GM23338 (cell line): ENCODE data around the gene C1orf174. TPM values are rescaled to one million over a fixed set of nuclear protein-coding genes. Genes with fewer than 3 reads are reported as not detected.

Experiments
- ATAC-seq: fragments of 200-7000 bp; cut with Tn5 transposase; 3 replicates; pipeline ENCODE4 v1.9.1; 2020
- DNase-seq: peaks from one replicate; pipeline ENCODE4 v3.0.0-alpha.2; 2015; ENCODE audit warnings: low spot score
- H2AFZ ChIP-seq: fragments of 200-600 bp; sonication (generic); 2 replicates; pipeline ENCODE4 v1.8.0; 2016; ENCODE audit warnings: antibody characterized with exemption, mild to moderate bottlenecking, moderate library complexity
- H3F3A ChIP-seq: fragments of 200-600 bp; sonication (generic); replicated peaks from 2 replicates; pipeline ENCODE4 v1.8.0; 2017; ENCODE audit warnings: antibody characterized with exemption, mixed run types, low read depth
- H3K27ac ChIP-seq: fragments of 200-600 bp; sonication (generic); 2 replicates; pipeline ENCODE4 v1.6.1; 2016; ENCODE audit warnings: low read depth
- H3K27me3 ChIP-seq: fragments of 200-600 bp; sonication (generic); 2 replicates; pipeline ENCODE4 v1.8.0; 2016; ENCODE audit warnings: mild to moderate bottlenecking, mixed run types, moderate library complexity; ENCODE audit not compliant: insufficient read depth
- H3K36me3 ChIP-seq: fragments of 200-600 bp; sonication (generic); 2 replicates; pipeline ENCODE4 v1.8.0; 2016; ENCODE audit warnings: mild to moderate bottlenecking; ENCODE audit not compliant: insufficient read depth
- H3K4me1 ChIP-seq: fragments of 200-600 bp; sonication (generic); 2 replicates; pipeline ENCODE4 v1.8.0; 2016; ENCODE audit warnings: mild to moderate bottlenecking, moderate library complexity; ENCODE audit not compliant: insufficient read depth
- H3K4me2 ChIP-seq: fragments of 200-600 bp; sonication (generic); 2 replicates; pipeline ENCODE4 v1.7.1; 2017; ENCODE audit warnings: mixed run types
- H3K4me3 ChIP-seq: fragments of 200-600 bp; sonication (generic); 2 replicates; pipeline ENCODE4 v1.6.1; 2016; ENCODE audit warnings: mixed run types
- H3K79me2 ChIP-seq: fragments of 200-600 bp; sonication (generic); replicated peaks from 2 replicates; pipeline ENCODE4 v1.8.0; 2017; ENCODE audit warnings: mild to moderate bottlenecking; ENCODE audit not compliant: insufficient read depth
- H3K9me2 ChIP-seq: fragments of 200-600 bp; sonication (generic); 2 replicates; pipeline ENCODE4 v1.8.0; 2017; ENCODE audit not compliant: insufficient read depth
- H4K20me1 ChIP-seq: fragments of 200-600 bp; sonication (generic); replicated peaks from 2 replicates; pipeline ENCODE4 v1.8.0; 2017; ENCODE audit warnings: mild to moderate bottlenecking; ENCODE audit not compliant: insufficient read depth
- H3K27ac Mint-ChIP-seq: 2 replicates; pipeline ENCODE4 v1.8.0; 2020; ENCODE audit warnings: inconsistent platforms, mild to moderate bottlenecking, moderate library complexity, mixed read lengths
- H3K27me3 Mint-ChIP-seq: 3 replicates; pipeline ENCODE4 v1.8.0; 2022; ENCODE audit warnings: low read depth, mild to moderate bottlenecking, moderate library complexity, mixed read lengths, inconsistent platforms; ENCODE audit not compliant: insufficient read depth, poor library complexity
- H3K36me3 Mint-ChIP-seq: 3 replicates; pipeline ENCODE4 v1.8.0; 2021; ENCODE audit warnings: low read depth, mild to moderate bottlenecking, inconsistent platforms, moderate library complexity, mixed read lengths
- H3K4me1 Mint-ChIP-seq: 3 replicates; pipeline ENCODE4 v1.8.0; 2020; ENCODE audit warnings: mild to moderate bottlenecking, inconsistent platforms, mixed read lengths
- H3K4me3 Mint-ChIP-seq: 3 replicates; pipeline ENCODE4 v1.8.0; 2021; ENCODE audit warnings: moderate library complexity, mild to moderate bottlenecking, inconsistent platforms, mixed read lengths
- H3K9me3 Mint-ChIP-seq: 3 replicates; pipeline ENCODE4 v1.8.0; 2020; ENCODE audit warnings: moderate library complexity, mild to moderate bottlenecking, inconsistent platforms, mixed read lengths
- CREB1 ChIP-seq: fragments of 250-450 bp; sonication (Bioruptor Pico); IDR thresholded peaks from 2 replicates; pipeline ENCODE4 v1.5.0; 2020; ENCODE audit warnings: low read depth, mild to moderate bottlenecking, moderate library complexity
- CTCF ChIP-seq, 2 experiments: fragments of 200-600 bp in 1 of 2; sonication (generic) in 1 of 2; conservative IDR thresholded peaks; 2 replicates each; pipeline versions ENCODE4 v1.5.1 to v1.6.1; 2016 to 2017; ENCODE audit warnings: antibody characterized with exemption in 2 of 2, low read depth in 2 of 2, mild to moderate bottlenecking in 2 of 2, moderate library complexity in 1 of 2
- ETS1 ChIP-seq: IDR thresholded peaks from 2 replicates; pipeline ENCODE4 v1.6.1; 2016; ENCODE audit warnings: antibody characterized with exemption
- EZH2 ChIP-seq: fragments of 200-600 bp; sonication (generic); IDR thresholded peaks from one replicate; pipeline ENCODE4 v1.8.0; 2017; ENCODE audit warnings: antibody characterized with exemption, mild to moderate bottlenecking, low read depth; ENCODE audit not compliant: unreplicated experiment
- EZH2phosphoT487 ChIP-seq: fragments of 200-600 bp; sonication (generic); IDR thresholded peaks from one replicate; pipeline ENCODE4 v1.8.1; 2018; ENCODE audit warnings: antibody characterized with exemption; ENCODE audit not compliant: unreplicated experiment
- JUNB ChIP-seq: IDR thresholded peaks from one replicate; pipeline ENCODE4 v1.6.1; 2016; ENCODE audit warnings: antibody characterized with exemption; ENCODE audit not compliant: unreplicated experiment
- NANOG ChIP-seq: IDR thresholded peaks from 2 replicates; pipeline ENCODE4 v1.6.1; 2016; ENCODE audit warnings: antibody characterized with exemption, borderline replicate concordance
- POLR2AphosphoS5 ChIP-seq: IDR thresholded peaks from 2 replicates; pipeline ENCODE4 v1.6.1; 2016; ENCODE audit warnings: antibody characterized with exemption, low read depth
- REST ChIP-seq: IDR thresholded peaks from one replicate; pipeline ENCODE4 v1.6.1; 2018; ENCODE audit warnings: antibody characterized with exemption; ENCODE audit not compliant: unreplicated experiment
- STAT1 ChIP-seq: IDR thresholded peaks from one replicate; pipeline ENCODE4 v1.6.1; 2016; ENCODE audit warnings: antibody characterized with exemption; ENCODE audit not compliant: unreplicated experiment
- ZNF114 ChIP-seq: fragments of 250-450 bp; sonication (Bioruptor Pico); IDR thresholded peaks from 2 replicates; pipeline ENCODE4 v1.5.0; 2020; ENCODE audit warnings: mild to moderate bottlenecking, moderate library complexity
- ZNF331 ChIP-seq: fragments of 250-450 bp; sonication (Bioruptor Pico); IDR thresholded peaks from 2 replicates; pipeline ENCODE4 v1.5.0; 2020; ENCODE audit warnings: low read depth, mild to moderate bottlenecking, moderate library complexity
- ZNF462 ChIP-seq: fragments of 250-450 bp; sonication (Bioruptor Pico); IDR thresholded peaks from 2 replicates; pipeline ENCODE4 v1.5.0; 2020; ENCODE audit warnings: mild to moderate bottlenecking, moderate library complexity
- polyA plus RNA-seq: library from polyadenylated mRNA; unstranded; fragments of >200 nt; fragmentation: Nextera tagmentation; extraction: Ambion mirVana; gene quantifications from 2 replicates; pipeline ENCODE4 v1.2.1, GENCODE V29; 2016
- total RNA-seq: library from RNA; depleted of rRNA; stranded (reverse); fragments of >200 nt; shearing (Covaris generic); gene quantifications from 2 replicates; pipeline ENCODE4 v1.2.3, GENCODE V29; 2014

Gene C1orf174
- total and polyA plus RNA-seq, 2 experiments from 2014 or later, result 28.5 to 28.7 TPM

GRCh38 chr1:3914911-3915310, 14.8 kb upstream of the C1orf174 start:
- Histone ChIP-seq H4K20me1 (no peaks in the 10 kb centered on the region), H3K79me2 (no peaks in the 10 kb centered on the region), H3K4me2 (no peak overlapping the region), H3K27ac (no peak overlapping the region), H2AFZ (no peak overlapping the region), H3K4me3 (no peak overlapping the region), H3K36me3 (no peaks in the 10 kb centered on the region), H3K27me3 (no peaks in the 10 kb centered on the region), H3K4me1 (no peaks in the 10 kb centered on the region), H3K9me2 (no peaks in the 10 kb centered on the region), H3F3A (no peaks in the 10 kb centered on the region)
- Mint-ChIP-seq H3K27me3 (peaks cover 2% of the 10 kb centered on the region), H3K4me3 (no peak overlapping the region), H3K4me1 (peaks cover 9% of the 10 kb centered on the region; the same call in 2 of the 3 replicates), H3K27ac (no peak overlapping the region), H3K9me3 (peaks cover 22% of the 10 kb centered on the region), H3K36me3 (peaks cover 3% of the 10 kb centered on the region; the same call in 2 of the 3 replicates)
- no peak for ATAC-seq
- DNase-seq, result no peak
- no peak for TF ChIP-seq POLR2AphosphoS5
- TF ChIP-seq ZNF331 (CRISPR knock-in tag), result no peak
- TF ChIP-seq CREB1 (CRISPR knock-in tag), result no peak
- TF ChIP-seq ETS1, result no peak
- no peak for TF ChIP-seq JUNB
- TF ChIP-seq CTCF (conservative IDR thresholded peaks at IDR 0.05; ENCODE audit: low read depth in 2 of 2), result no peak
- no peak for TF ChIP-seq ZNF462
- no peak for TF ChIP-seq ZNF114 (CRISPR knock-in tag)
- no peak for TF ChIP-seq EZH2phosphoT487
- TF ChIP-seq NANOG, result no peak
- TF ChIP-seq STAT1, result no peak
- TF ChIP-seq EZH2, result no peak
- no peak for TF ChIP-seq REST
